NCI-H1436 treated with DMSO at 0.1 percent for 48 hours (cell line): ENCODE data around the gene RAB8A.
"Not testable (repeated sequence)": the region's sequence is repeated elsewhere in the genome, so short reads cannot be mapped to it uniquely, and the experiment has no call there.

Experiments used
- DNase-seq: peaks from one replicate; lab custom pipeline; 2025; lab: John Stamatoyannopoulos, UW

RAB8A gene

DNA sequence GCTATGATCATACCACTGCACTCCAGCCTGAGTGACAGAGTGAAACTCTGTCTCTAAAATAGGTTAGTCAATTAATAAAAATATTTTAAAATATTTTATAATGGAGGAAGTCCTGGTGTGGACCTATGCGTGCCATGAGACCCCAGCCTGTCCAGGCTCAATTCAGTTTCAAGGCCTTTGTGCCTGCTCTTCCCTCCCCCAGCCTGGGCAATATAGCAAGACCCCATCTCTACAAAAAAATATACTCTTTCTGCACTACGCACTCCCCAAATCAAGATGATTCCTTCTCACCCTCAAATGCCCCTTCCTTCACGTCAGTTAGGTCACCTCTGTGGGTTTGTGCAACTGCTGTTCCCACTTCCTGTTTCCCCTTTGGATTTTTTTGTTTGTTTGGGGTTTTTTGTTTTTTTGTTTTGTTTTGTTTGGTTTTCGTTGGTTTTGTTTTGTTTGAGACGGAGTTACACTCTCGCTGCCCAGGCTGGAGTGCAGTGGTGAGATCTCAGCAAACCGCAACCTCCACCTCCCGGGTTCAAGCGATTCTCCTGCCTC is 30.4 kb downstream of the RAB8A start:
- no peak for DNase-seq

DNA sequence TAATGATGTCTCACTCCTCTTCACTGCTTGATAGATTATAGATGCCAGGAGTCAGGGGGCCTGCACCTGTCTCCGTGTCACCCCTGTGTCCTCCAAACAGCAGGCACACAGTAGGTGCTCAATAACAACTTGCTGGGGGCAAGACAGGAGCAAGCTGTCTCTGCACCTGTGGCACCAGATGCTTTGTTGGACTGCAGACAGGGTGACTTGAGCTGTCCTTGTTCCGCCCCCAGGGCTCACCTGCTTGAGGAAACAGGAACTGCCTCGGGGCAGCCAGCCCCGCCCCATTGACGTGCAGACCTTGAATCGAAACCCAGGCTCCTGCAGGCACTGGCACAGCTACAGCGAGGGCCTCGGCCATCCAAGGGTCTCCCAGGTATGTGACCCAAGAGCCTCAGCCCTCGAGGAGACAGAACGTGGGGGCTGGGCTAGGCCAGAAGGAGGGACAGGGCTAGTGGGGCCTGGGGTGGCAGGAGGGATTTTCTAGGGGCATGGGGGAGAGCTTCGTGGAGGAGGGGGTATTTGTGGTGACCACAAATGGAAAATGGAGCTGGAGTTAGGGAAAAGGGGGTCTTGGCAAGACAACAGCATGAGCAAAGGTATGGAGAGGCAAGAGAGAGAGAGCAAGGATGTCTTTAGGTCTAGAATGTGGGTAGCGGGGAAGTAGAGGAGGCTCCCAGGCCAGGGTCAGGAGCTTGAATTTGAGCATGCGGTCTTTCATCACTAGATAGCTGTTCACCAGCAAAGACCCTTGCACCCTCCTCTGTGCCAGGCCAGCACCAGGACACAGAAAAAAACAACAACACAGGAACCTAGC is 31.9 kb downstream of the RAB8A start, which contains the start of gene HSH2D:
Gene HSH2D, plus strand, starts transcription at position 287 of the 817 bp plus-strand sequence. CDS start 5,066 bp downstream, outside the sequence.
- no peak for DNase-seq

DNA sequence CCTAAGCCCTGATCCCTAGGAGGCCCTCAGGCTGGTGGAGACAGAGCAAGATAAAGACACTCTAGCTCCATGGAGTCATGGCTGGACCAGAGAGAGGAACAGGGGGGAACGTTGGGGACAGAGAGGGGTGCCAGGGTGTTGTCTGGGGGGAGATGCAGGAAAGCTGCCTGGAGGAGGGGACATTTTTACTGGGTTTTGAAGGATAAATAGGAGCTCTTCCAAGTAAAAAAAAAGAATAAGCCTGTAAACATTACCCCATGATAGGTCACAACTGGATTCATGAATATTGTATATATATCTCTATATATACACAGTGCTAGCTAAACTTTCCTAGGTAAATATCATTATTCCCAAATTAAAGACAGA is 32.5 kb downstream of the RAB8A start:
- no peak for DNase-seq

DNA sequence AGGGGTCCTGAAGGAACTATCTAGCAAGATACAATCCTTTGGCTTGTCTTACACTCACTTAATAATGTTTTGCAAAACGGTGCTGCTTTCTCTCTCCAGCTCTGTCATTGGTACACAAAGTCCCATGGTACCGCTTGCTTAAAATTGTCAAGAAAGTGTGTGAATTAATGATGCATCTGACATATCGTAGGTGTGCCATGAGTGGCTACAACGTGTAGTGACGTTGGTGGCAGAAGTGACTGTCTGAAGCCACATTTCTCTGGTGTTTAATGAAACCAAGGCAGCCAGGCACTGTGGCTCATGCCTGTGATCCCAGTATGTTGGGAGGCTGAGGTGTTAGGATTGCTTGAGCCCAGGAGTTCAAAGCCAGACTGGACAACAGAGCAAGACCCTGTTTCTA is 34.4 kb downstream of the RAB8A start:
- DNase-seq: no peak

DNA sequence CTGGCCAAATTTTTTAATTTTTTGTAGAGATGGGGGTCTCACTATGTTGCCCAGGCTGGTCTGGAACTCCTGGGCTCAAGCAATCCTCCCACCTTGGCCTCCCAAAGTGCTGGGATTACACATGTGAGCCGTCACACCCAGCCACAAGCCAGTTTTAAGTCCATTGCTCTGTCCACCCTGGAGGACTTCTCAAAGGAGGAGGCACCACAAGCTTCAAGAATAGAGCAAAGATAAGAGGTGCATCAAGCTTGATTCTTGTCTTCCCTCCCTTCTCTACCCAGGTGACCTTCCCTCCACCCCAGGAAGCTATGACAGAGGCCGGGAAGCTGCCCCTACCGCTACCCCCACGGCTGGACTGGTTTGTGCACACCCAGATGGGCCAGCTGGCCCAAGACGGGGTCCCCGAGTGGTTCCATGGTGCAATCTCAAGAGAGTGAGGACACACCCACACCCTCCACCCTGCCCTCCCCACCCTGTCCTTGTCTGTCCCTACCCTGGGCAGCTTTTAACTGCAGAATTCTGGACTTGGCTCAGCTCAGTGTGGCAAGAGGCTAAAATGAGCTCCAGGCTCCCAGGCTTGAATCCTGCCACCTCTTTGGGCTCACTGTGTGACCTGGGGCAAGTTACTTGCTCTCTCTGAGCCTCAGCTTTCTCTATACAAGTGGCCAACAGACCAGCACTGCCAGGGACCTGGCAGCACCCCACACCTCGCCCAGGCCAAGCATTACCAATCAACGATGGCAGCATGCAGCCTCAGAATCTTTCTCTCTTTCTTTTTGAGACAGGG is 36.9 kb downstream of the RAB8A start:
- no peak for DNase-seq

DNA sequence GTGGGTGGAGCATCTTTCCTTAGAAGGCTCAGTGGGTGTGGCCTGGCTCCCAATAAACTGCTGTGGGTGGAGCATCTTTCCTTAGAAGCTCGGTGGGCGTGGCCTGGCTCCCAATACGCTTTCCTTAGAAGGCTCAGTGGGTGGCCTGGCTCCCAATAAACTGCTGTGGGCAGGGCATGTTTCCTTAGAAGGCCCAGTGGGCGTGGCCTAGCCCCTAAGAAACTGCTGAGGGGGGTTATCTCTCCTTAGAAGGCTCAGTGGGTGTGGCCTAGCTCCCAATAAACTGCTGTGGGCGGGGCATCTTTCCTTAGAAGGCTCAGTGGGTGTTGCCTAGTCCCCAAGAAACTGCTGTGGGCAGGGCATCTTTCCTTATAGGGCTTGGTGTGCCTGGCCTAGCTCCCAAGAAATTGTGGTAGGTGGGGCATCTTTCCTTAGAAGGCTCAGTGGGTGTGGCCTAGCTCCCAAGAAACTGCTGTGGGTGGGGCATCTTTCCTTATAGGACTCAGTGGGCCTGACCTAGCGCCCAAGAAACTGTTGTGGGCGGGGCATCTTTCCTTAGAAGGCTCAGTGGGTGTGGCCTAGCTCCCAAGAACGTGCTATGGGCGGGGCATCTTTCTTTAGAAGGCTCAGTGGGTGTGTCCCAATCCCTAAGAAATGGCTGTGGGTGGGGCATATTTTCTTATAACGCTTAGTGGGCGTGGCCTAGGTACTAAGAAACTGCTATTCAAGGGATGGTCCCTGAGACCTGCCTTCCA is 42.1 kb downstream of the RAB8A start:
- DNase-seq: no peak

DNA sequence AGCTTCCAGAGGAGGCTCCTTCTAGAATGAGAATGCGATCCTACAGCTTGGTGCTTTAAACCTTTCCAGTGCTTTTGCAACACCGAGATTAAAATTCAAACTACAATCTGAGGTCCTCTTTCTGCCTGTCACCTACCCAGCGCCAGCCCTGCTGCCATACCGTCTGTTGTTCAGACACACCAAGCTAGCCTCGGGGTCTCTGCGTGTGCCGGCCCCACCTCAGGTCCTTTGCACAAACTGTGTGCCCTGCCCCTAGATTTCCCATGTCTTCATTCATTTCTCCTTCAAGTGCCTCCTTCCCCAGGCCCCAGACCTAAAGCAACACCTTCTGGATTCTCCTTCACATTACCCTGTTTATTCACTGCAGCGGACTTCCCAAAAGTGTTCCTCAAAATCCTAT is 42.9 kb downstream of the RAB8A start:
- no peak for DNase-seq

DNA sequence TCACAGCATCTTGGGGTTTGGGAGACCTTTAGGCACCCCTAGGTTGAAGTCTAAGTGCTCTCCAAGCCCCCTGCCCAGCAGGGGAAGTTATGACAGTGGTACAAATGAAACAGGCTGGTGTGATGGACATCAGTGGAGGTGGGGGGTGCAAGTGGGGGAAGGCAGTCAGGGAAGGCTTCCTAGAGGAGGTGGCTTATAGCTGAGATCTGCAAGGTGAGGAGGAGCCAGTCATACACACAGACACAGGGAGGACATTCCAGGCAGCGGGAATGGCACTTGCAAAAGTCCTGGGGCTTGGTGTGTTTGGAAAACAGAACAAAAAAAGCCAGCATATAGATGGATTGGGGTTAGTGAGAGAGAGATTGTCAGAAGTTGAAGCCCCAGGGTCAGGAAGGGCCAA is 43.4 kb downstream of the RAB8A start:
- no peak for DNase-seq

DNA sequence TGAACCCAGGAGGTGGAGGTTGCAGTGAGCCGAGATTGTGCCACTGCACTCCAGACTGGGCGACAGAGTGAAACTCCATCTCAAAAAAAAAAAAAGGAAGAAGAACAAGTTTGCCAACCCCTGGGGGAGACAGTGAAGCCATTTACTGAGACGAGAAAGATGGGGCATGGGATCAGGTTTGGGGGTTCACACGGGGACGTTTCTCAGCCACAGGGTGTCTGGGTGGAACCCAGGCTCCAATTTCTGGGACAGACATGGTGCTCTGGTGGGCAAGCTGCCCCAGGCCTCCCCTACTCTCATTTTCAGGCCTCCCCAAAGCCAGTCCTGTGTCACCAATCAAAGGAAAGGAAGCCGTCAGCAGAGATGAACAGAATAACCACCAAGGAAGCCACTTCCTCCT is 45.2 kb downstream of the RAB8A start:
- DNase-seq: no peak

DNA sequence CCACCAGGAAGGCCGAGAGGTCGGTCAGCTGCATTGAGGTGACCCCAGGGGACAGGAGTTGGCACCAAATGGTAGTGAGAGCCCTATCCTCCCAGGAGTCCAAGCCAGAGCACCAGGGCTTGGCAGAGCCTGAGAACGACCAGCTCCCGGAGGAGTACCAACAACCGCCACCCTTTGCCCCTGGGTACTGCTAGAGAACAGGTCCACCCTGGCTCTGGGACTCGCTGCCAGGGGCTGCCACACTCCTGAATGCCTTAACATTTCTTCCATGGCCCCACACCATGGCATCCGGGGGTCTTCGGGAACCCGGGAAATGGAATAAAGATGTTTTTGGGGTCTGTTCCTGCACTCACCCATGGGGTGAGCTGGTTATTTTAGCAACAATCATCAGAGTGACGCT is 45.9 kb downstream of the RAB8A start:
- no peak for DNase-seq

DNA sequence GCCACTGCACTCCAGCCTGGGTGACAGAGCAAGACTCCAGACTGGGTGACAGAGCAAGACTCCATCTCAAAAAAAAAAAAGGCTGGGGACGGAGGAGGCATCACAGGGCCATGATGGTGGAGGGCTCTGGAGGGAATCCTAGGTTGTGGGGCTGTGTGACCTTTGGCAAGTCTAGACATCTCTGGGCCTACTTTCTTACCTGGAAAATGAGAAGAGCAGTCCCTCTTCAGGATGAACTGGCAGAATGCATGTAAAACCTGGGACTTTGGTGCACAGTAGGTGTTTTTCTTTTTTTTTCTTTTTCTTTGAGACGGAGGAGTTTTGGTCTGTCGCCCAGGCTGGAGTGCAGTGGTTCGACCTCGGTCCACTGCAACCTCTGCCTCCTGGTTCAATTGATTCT is 48.0 kb downstream of the RAB8A start:
- DNase-seq: no peak

DNA sequence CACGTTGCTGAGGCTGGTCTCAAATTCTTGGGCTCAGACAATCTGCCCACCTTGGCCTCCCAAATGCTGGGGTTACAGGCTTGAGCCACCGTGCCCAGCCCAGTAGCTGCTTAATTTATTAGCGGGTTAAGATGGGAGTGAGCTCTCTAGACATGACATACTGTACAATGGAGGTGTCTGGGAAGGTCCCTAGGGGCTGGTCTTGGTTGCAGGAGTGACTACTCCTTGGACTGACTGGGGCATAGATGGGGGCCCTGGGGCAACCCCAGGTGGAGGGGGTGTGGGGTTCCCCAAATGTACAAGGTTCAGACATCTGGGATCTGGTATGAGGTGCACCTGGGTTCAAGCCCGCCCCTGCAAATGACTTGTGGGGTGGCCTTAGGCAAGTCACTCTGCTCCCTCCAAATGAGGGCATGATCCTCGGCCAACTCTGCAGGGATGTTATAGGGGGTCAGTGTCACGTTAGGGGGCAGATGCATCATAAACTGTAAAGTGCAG is 48.8 kb downstream of the RAB8A start:
- no peak for DNase-seq

DNA sequence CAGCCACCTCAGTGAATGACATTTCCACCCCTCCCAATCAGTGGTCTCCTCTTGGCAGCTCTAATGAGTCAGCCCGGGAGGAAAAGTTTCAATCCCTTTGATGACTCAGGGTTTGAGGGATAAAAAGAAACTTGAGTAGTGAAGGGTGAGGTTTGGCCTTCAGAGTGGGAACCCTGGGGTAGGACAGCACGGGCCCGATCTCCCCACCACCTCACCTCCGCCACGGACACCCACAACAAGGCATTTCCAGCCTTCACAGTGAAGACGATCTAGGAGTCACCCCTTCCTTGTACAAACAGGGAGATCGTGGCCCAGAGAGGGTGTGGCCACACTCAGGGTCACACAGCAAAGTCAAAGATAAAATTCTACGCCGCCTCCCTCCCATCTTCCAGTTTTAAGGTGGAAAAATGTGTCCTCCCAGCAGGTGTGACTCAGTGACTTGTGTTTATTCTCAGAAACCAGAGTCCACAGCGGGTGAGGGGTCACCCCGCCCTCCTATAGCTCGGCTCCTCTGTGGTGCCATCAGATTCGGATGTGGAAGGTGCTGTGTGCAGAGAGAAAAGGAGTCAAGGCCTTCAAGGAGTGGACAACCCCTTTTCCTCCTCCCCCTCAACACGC is 49.4 kb downstream of the RAB8A start:
- no peak for DNase-seq

DNA sequence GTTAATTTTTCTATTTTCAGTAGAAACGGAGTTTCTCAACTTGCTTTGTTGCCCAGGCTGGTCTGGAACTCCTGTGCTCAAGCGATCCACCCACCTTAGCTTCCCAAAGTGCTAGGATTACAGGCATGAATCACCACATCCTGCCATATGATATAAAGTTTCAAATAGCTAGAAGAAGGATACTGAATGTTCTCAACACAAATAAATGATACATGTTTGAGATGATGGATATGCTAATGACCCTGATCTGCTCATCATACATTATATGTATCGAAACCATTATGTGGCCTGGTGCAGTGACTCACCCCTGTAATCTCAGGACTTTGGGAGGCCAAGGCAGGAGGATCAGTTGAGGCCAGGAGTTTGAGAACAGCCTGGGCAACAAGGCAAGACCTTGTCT is 50.2 kb downstream of the RAB8A start:
- no peak for DNase-seq

DNA sequence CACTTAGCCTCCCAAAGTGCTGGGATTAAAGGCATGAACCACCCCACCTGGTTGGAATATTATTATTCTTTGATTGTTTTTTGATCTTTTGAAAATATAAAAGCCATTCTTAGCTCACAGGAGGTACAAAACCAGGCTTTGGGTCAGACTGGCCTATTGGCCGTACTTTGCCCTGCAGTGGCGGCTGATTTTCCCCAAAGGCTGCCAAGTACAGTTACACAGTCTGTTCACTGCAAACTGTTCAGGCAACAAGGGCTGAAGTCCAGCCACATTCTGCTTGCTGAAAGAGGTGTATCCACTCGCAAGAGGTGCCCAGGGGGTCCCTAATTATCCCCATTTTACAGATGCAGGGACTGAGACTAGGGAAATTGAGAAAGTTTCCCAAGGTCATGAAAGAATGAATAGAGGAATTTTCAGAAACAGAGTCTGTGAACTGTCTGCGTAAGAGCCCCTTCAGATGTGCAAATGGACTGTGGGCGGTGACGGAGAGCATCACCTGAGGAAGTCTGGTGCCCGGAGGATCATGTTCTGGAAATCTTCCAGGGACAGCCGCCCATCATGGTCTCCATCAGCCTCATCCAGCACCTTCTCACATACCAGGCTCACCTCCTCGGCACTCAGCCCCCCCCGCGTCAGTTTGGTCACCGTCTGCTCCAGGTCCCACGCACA is 52.7 kb downstream of the RAB8A start:
- DNase-seq: no peak

DNA sequence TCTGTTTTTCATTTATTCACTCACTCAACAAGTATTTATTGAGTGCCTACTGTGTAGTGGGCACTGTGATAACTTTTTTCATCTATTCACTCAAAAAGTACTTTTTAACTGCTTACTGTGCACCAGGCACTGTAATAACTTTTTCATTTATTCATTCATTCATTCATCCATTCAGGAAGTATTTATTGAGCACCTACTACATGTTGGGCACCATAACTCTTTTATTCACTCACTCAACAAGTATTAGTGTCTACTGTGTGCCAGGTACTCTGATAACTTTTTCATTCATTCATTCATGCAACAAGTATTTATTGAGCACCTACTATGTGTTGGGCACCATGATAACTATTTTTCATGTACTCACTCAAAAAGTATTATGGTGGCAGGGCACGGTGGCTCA is 54.7 kb downstream of the RAB8A start:
- no peak for DNase-seq

DNA sequence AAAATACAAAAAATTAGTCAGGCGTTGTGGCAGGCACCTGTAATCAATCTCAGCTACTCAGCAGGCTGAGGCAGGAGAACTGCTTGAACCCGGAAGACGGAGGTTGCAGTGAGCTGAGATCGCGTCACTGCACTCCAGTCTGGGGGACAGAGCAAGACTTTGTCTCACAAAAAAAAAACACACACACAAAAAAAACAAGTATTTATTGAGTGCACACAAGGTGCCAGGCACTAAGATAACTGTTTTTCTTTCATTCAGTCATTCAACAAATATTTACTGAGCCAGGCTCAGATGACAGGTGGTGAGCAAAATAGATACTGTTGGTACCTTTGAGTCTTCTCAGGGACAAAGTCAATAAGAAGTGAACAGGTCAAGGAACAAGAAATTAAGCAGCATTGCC is 55.4 kb downstream of the RAB8A start:
- no peak for DNase-seq

DNA sequence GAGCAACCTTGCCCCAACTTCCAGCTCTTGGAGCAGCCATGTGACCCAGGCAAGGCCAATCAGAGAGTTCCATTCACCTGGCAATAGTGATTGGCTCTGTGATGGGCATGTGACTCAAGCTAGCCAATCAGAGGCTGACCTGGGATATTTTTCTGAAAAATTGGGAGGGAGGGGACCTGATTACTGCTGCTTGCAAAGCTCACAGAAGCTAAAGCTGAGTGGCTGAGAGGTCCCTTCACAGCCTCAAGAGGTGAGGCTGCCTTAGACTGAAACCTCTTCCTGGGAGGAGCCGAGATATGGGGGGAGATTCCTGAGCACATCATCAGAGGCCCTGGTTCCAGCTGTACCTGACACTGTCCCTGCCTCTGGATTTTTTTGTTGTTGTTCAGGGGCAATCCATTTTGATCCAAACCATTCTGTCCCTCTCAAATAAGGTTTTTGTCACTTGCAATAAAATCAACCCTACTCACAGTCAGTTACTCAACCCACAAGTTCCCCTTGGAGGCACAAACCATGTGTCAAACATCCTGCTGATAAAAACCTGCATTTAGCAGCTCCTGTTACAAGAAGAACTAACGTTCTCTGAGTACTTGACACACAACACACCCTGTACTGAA is 56.9 kb downstream of the RAB8A start:
- no peak for DNase-seq

DNA sequence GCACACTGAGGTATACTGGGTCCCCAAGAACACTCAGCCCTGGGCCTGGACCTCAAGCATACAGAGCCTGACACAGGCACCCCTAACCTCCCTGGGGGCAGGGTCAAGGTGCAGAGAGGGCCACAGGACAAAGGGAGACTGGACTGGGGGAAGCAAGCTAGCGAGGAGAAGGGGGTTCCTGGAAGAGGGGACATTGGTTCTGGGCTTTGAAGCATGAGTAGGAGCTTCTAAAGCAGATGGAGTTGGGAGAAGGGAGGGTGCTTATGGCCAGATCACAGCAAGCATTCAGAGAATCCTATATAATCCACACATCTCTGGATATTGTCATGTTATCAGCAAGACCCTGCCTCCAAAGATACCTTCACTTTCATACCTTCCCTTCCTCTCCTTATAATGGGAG is 58.4 kb downstream of the RAB8A start:
- DNase-seq: no peak

DNA sequence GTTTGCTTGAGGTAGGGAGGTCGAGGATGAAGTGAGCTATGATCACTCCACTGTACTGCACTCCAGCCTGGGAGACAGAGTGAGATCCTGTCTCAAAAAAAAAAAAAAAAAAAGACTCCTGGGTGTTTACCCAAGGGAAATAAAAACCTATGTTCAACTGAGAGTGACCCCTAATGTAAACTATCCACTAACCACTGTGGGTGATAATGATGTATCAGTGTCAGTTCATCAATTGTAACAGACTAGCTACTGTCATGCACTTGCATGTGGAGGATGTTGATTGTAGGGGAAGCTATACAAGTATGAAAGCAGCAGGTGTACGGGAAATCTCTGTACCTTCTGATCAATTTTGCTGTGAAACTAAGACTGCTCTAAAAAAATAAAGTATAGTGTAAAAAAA is 64.3 kb downstream of the RAB8A start:
- no peak for DNase-seq

DNA sequence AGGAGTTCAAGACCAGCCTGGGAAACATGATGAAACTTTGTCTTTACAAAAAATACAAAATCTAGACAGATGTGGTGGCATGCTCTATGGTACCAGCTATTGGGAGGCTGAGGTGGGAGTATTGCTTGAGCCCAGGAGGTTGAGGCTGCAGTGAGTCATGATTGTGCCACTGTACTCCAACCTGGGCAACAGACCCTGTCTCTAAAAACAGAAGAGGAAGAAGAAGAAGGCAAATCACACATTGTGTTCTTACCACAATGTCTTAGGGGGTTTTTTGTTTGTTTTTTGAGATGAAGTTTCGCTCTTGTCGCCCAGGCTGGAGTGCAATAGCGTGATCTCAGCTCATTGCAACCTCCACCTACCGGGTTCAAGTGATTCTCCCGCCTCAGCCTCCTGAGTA is 67.2 kb downstream of the RAB8A start:
- DNase-seq: not testable (repeated sequence)
